ENCODE data around the gene ATE1. TPM values are rescaled to one million over a fixed set of nuclear protein-coding genes. Genes with fewer than 3 reads are reported as not detected.

ATE1 gene
- total and polyA plus RNA-seq, 8 donors = 4.9 to 47.4 (median 9.1) TPM

DNA sequence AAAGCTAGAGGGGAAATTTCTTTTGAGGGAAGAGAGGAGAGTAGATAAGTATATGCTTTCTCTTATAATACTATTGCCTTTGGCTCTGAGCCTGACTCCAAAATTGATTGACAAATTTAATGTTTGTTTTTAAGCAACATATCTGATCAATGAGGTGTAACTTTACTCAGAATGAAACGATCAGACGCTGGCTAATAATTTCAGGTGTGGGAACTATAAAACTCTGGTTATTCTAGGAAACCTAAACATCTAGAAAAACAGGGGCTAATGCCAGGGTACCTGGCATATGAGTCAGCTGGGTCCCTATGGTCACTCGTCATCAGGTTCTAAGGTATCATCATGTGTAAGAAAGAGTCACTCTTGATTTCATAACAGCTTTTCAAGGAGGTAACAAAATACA, 139.7 kb downstream of the ATE1 start:
- Histone ChIP-seq H3K4me3 (no peak overlapping the region), H3K4me1 (no peaks in the 10 kb centered on the region), H3K27ac (no peak overlapping the region), H3K9me3 (no peaks in the 10 kb centered on the region), H3K36me3 (peaks cover 0 to 28% (median 23%) of the 10 kb centered on the region in 4 donors), H3K27me3 (no peaks in the 10 kb centered on the region)
- DNase-seq = no peak
- 53 to 71% (median 69%) methylated on average over 3 of the region's 3 CpGs for WGBS, 5 donors
- no peak for TF ChIP-seq POLR2A (IDR thresholded peaks at IDR 0.05)
- no peak for TF ChIP-seq EP300 (IDR thresholded peaks at IDR 0.05)
- TF ChIP-seq, protein P1, sequence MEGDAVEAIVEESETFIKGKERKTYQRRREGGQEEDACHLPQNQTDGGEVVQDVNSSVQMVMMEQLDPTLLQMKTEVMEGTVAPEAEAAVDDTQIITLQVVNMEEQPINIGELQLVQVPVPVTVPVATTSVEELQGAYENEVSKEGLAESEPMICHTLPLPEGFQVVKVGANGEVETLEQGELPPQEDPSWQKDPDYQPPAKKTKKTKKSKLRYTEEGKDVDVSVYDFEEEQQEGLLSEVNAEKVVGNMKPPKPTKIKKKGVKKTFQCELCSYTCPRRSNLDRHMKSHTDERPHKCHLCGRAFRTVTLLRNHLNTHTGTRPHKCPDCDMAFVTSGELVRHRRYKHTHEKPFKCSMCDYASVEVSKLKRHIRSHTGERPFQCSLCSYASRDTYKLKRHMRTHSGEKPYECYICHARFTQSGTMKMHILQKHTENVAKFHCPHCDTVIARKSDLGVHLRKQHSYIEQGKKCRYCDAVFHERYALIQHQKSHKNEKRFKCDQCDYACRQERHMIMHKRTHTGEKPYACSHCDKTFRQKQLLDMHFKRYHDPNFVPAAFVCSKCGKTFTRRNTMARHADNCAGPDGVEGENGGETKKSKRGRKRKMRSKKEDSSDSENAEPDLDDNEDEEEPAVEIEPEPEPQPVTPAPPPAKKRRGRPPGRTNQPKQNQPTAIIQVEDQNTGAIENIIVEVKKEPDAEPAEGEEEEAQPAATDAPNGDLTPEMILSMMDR (IDR thresholded peaks at IDR 0.05) = no peak
- TF ChIP-seq POLR2AphosphoS5 (IDR thresholded peaks at IDR 0.05) = no peak
- intact Hi-C loops (cut with DNase I; ENCODE audit: low total_unique reads) = no loop called here

DNA sequence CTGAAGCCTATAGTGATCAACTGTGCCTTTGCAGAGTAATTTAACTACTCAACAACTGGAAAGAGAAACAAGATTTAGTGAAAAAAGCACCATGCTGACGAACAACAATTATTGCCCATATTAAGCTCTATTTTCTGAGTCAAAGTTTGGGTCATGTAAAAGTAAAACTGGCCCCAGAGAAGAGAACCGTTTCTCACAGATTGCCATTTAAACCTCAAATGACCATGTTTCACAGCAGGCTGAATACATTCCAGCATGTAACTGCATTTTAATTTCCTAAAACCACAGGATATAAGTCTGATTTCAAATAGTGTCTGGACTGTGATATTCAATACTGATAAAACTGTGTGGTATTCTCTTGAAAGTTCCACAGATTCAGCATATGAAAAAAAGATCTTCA, 140.7 kb downstream of the ATE1 start:
- WGBS, 5 donors = 75 to 91% (median 79%) methylated on average over 2 of the region's 2 CpGs
- no peak for TF ChIP-seq EP300 (IDR thresholded peaks at IDR 0.05)
- TF ChIP-seq, protein P1 (IDR thresholded peaks at IDR 0.05) = no peak
- no peak for TF ChIP-seq POLR2AphosphoS5 (IDR thresholded peaks at IDR 0.05)
- no peak for TF ChIP-seq POLR2A (IDR thresholded peaks at IDR 0.05)
- intact Hi-C loops (cut with DNase I; ENCODE audit: low total_unique reads) = no loop called here

DNA sequence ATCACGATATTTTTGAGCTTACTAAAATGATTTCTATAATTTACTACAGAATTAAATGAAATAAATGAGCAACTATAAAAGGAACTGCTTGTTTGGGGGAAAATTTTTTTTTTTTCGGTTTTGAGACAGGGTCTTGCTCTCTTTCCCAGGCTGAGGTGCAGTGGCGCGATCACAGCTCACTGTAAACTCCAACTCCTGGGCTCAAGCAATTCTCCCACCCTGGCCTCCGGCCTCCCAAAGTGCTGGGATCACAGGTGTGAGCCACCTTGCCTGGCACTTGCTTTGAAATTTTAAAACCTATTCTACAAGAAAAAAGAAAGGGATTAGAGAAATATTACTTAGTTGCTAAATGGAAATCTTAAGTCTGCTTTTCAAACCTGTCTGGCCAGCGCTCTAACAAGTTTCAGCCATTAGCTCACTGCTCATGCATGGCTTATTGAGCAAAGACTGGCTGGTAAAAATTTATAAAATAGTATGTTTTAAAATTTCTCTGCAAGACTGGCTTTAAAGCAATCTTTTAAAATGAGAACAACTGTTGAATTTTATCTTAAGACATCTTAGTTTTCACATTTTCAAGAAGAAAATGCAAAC, 144.0 kb downstream of the ATE1 start:
- no peaks in the 10 kb centered on the region for H3K9me3 ChIP-seq
- peaks cover 0 to 36% (median 26%) of the 10 kb centered on the region in 4 donors for H3K36me3 ChIP-seq
- H3K4me3 ChIP-seq = no peak overlapping the region
- H3K27me3 ChIP-seq = no peaks in the 10 kb centered on the region
- no peak for TF ChIP-seq POLR2A (IDR thresholded peaks at IDR 0.05)
- no peak for TF ChIP-seq POLR2AphosphoS5 (IDR thresholded peaks at IDR 0.05)
- TF ChIP-seq EP300 (IDR thresholded peaks at IDR 0.05) = no peak
- TF ChIP-seq, protein P1 (IDR thresholded peaks at IDR 0.05) = no peak
- H3K27ac ChIP-seq = no peak overlapping the region
- 80 to 83% (median 81%) methylated on average over 6 of the region's 6 CpGs for WGBS, 5 donors
- H3K4me1 ChIP-seq = no peaks in the 10 kb centered on the region
- intact Hi-C loops (cut with DNase I; ENCODE audit: low total_unique reads) = no loop called here
- DNase-seq = no peak

More for the DNA sequence above, 140.7 kb downstream of the ATE1 start:
- H3K4me1 ChIP-seq = no peaks in the 10 kb centered on the region
- H3K27me3 ChIP-seq = no peaks in the 10 kb centered on the region
- H3K36me3 ChIP-seq = peaks cover 0 to 33% (median 25%) of the 10 kb centered on the region in 4 donors
- H3K4me3 ChIP-seq = no peak overlapping the region
- H3K9me3 ChIP-seq = no peaks in the 10 kb centered on the region
- H3K27ac ChIP-seq = no peak overlapping the region
- no peak for DNase-seq

DNA sequence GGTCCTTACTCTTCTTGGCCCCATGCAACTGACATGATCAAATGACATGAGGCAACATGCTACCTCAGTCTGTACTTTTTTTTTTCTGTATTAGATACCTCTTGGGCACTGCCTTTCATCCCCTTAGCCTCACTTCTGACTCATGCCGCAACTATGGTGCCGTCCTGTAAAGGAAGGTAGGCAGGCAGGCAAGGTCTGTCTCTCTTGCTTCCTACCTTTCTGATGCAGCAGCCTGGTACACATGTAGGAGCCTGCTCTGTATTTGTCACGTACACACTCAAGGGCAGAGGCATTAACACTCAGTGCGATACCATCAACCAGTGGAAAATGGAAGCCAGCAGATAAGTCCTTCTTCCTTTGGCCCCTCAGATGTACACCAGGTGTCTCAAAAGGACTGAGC, 146.7 kb downstream of the ATE1 start:
- H3K4me1 ChIP-seq = no peaks in the 10 kb centered on the region
- H3K27me3 ChIP-seq = no peaks in the 10 kb centered on the region
- intact Hi-C loops (cut with DNase I; ENCODE audit: low total_unique reads) = no loop called here
- 87 to 100% (median 97%) methylated on average over 4 of the region's 4 CpGs for WGBS, 5 donors
- no peak for TF ChIP-seq EP300 (IDR thresholded peaks at IDR 0.05)
- no peak for TF ChIP-seq POLR2AphosphoS5 (IDR thresholded peaks at IDR 0.05)
- TF ChIP-seq, protein P1 (IDR thresholded peaks at IDR 0.05) = no peak
- no peak for TF ChIP-seq POLR2A (IDR thresholded peaks at IDR 0.05)
- H3K4me3 ChIP-seq = no peak overlapping the region
- no peak overlapping the region for H3K27ac ChIP-seq
- no peak for DNase-seq
- peaks cover 0 to 31% (median 22%) of the 10 kb centered on the region in 4 donors for H3K36me3 ChIP-seq
- H3K9me3 ChIP-seq = no peaks in the 10 kb centered on the region

All from stomach (tissue), 9 donors.